Ishikawa (cell line): ENCODE results near the gene DPEP1.
A peak's percentile ranks its signal among the peaks of the same experiment; 100 is the strongest.

Source experiments
- CEBPB ChIP-seq: IDR thresholded peaks from 2 replicates; pipeline ENCODE4 v1.6.1; 2012
- CREB1 ChIP-seq: IDR thresholded peaks from 2 replicates; pipeline ENCODE4 v1.6.1; 2012; ENCODE audit warnings: low read depth
- EGR1 ChIP-seq: IDR thresholded peaks from 2 replicates; pipeline ENCODE4 v1.6.1; 2012
- EP300 ChIP-seq: IDR thresholded peaks from 2 replicates; pipeline ENCODE4 v1.6.1; 2012; ENCODE audit warnings: borderline replicate concordance
- FOXM1 ChIP-seq: IDR thresholded peaks from 2 replicates; pipeline ENCODE4 v1.6.1; 2012; ENCODE audit warnings: low read depth, borderline replicate concordance
- MAX ChIP-seq: IDR thresholded peaks from 2 replicates; pipeline ENCODE4 v1.6.1; 2012
- NFIC ChIP-seq: IDR thresholded peaks from 2 replicates; pipeline ENCODE4 v1.6.1; 2012
- RAD21 ChIP-seq: IDR thresholded peaks from 2 replicates; pipeline ENCODE4 v1.6.1; 2012; ENCODE audit warnings: low read depth
- REST ChIP-seq: IDR thresholded peaks from 2 replicates; pipeline ENCODE4 v1.6.1; 2012; ENCODE audit warnings: low read depth, mild to moderate bottlenecking
- TAF1 ChIP-seq: IDR thresholded peaks from 2 replicates; pipeline ENCODE4 v1.6.1; 2012; ENCODE audit warnings: low read depth, mild to moderate bottlenecking
- TCF12 ChIP-seq: IDR thresholded peaks from 2 replicates; pipeline ENCODE4 v1.6.1; 2012; ENCODE audit warnings: low read depth
- TEAD4 ChIP-seq: IDR thresholded peaks from 2 replicates; pipeline ENCODE4 v1.6.1; 2012
- USF1 ChIP-seq: IDR thresholded peaks from 2 replicates; pipeline ENCODE4 v1.6.1; 2012
- YY1 ChIP-seq: IDR thresholded peaks from 2 replicates; pipeline ENCODE4 v1.6.1; 2012; ENCODE audit warnings: low read depth
- ZBTB7A ChIP-seq: IDR thresholded peaks from 2 replicates; pipeline ENCODE4 v1.6.1; 2012; ENCODE audit warnings: low read depth

The DPEP1 gene

GRCh38 chr16:89602273-89602951 is 11.0 kb upstream of the DPEP1 start:
- TF ChIP-seq TAF1 (no peak), ZBTB7A (0 out of 2 replicates have a peak, but pooled peaks have one; percentile 60), EGR1 (peak; percentile 59)

DNA sequence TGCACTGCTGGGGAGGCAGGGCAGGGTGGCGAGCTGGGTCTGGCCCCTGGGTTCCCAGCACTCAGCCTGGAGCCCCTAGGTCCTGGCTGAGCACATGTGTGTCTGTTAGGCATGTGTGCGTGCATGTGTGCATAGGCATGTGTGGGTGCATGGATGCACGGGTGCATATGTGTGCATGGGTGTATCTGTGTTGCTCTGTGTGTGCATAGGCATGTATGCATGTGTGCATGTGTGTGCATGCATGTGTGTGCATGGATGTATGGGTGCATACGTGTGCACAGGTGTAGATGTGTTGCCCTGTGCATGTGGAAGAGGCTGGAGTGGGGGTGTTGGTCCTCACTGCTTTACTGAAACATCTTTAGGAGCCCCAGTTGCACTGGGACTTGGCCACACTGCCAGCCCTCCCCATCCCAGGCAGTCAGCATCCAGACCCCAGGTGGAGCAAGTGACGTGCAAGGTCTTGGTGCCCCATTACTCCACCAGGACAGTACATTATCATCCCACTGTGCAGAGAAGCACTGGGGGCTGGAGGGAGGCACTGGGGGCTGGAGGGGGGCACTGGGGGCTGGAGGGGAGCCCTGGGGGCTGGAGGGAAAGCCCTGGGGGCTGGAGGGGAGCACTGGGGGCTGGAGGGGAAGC is 10.4 kb upstream of the DPEP1 start:
- TF ChIP-seq EP300 (no peak), CEBPB (no peak), FOXM1 (no peak), TAF1 (no peak), TCF12 (no peak)

GRCh38 chr16:89604764-89605163 is 8.7 kb upstream of the DPEP1 start:
- no peak for TF ChIP-seq EGR1
- no peak for TF ChIP-seq CREB1
- TF ChIP-seq USF1, result no peak
- TF ChIP-seq TEAD4, result no peak
- no peak for TF ChIP-seq MAX

DNA sequence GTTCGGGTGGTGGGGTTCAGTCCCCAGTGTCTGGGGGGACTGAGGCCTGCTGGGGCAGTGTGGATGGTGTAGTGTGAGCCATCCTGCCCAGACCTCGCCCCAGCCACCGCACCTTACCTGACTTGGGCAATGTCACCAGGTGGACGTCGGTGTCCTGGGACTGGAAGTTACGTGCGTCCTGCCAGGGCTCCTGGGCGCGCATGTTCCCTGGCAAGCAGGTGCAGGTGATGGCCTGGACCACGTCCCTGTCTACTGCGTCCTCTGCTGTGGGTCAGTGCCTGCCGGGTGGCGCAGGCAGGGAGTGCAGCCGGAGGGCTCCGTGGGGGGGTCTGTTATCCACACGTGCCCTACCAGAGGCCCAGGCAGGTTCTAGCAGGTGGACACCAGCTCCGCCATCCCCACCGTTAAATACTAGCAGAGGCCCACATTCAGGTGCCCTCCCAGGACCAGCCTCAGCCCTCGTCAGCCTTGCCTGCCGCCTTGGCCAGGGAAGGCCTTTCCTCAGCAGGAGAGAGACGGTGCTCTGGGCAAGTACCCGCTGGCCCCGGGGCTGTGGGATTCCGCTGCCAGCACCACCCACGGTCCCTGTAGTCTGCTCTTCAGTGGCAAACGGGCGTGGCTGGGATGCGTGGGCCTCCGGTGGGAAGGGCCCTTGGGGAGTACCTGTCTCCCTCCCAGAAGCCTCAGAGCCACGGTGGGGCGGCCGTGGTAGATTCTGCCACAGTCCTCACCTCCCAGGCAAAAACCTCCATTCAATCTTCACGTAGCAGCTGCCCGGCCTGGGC is 8.1 kb upstream of the DPEP1 start:
- TF ChIP-seq TEAD4, result no peak
- TF ChIP-seq EGR1, result no peak
- no peak for TF ChIP-seq RAD21
- no peak for TF ChIP-seq FOXM1
- TF ChIP-seq CEBPB, result no peak
- TF ChIP-seq TCF12, result no peak
- no peak for TF ChIP-seq TAF1
- no peak for TF ChIP-seq NFIC
- no peak for TF ChIP-seq EP300

- no peak for TF ChIP-seq FOXM1
These were observed 7.4 kb upstream of the DPEP1 start for GRCh38 chr16:89606006-89606405.

GRCh38 chr16:89607453-89607852 is 6.0 kb upstream of the DPEP1 start:
- TF ChIP-seq ZBTB7A (no peak), CREB1 (no peak), CEBPB (no peak), EP300 (no peak), REST (no peak), FOXM1 (no peak), TCF12 (no peak), EGR1 (no peak), MAX (no peak)

DNA sequence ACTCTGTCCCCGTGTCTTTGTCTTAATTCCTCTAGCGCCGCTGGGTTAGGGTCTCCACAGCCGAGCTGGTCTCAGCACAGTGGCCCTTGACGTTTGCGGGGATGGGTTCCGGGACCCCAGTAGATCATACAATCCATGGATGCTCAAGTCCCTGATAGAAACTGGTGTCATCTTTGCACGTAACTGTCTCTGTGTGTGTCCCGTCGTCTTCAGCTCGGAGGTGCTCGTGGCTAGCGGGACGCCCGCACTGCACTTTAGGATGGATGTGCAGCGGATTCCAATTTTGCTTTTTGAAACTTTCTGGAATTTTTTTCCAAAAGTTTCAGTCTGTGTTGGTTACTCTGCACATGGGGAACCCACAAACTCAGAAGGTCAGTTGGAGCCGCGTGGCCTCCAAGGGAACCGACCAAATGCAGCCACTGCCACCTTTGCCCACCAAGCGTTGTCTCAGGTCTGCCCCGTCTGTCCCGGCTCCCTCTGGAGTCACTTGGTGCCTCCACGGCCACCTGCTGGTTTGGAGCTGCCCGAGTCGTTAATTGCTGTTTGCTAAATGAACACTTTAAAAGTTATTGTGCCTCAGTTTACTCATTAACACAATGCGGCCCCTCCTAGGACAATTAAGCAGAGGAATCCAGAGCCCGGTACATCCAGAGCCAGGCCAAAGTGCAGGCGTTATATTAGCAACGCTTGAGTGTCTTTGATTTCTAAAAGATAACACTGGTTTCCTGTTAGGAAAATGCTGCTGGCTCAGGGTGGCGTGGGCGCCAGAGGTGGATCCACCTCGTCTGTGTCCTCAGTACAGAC is 5.3 kb upstream of the DPEP1 start:
- TF ChIP-seq USF1 (no peak), RAD21 (no peak), YY1 (no peak), FOXM1 (no peak), EP300 (no peak), TAF1 (no peak), TEAD4 (no peak), ZBTB7A (no peak), NFIC (no peak), CEBPB (no peak), TCF12 (no peak), EGR1 (no peak), REST (no peak), CREB1 (no peak), MAX (no peak)
